ENCODE measurements around the gene WDR5. TPM values are rescaled to one million over a fixed set of nuclear protein-coding genes. Genes with fewer than 3 reads are reported as not detected.

Gene WDR5
- total RNA-seq, 1 donor, result 22.0 TPM

GRCh38 chr9:134192951-134193731, 57.3 kb downstream of the WDR5 start:
- no peak overlapping the region for H3K4me3 ChIP-seq (ENCODE audit: low read depth, low read length)
- no peak for DNase-seq (ENCODE audit: low read depth)
- no peak for TF ChIP-seq CTCF (IDR thresholded peaks at IDR 0.05; ENCODE audit: insufficient read depth, low read depth, low read length)

GRCh38 chr9:134193912-134194535, 58.1 kb downstream of the WDR5 start:
- no peak overlapping the region for H3K4me3 ChIP-seq (ENCODE audit: low read depth, low read length)
- TF ChIP-seq CTCF (IDR thresholded peaks at IDR 0.05; ENCODE audit: insufficient read depth, low read depth, low read length), result no peak
- DNase-seq (ENCODE audit: low read depth), result no peak

- no peak for DNase-seq (ENCODE audit: low read depth)
- no peak for TF ChIP-seq CTCF (IDR thresholded peaks at IDR 0.05; ENCODE audit: insufficient read depth, low read depth, low read length)
- no peak overlapping the region for H3K4me3 ChIP-seq (ENCODE audit: low read depth, low read length)
Measured at GRCh38 chr9:134195558-134195957, 59.7 kb downstream of the WDR5 start.

- H3K4me3 ChIP-seq (ENCODE audit: low read depth, low read length), result no peak overlapping the region
- no peak for DNase-seq (ENCODE audit: low read depth)
- TF ChIP-seq CTCF (IDR thresholded peaks at IDR 0.05; ENCODE audit: insufficient read depth, low read depth, low read length), result no peak
Measured at GRCh38 chr9:134196911-134197310, 61.0 kb downstream of the WDR5 start.

GRCh38 chr9:134198791-134199190, 62.9 kb downstream of the WDR5 start:
- no peak overlapping the region for H3K4me3 ChIP-seq (ENCODE audit: low read depth, low read length)
- DNase-seq (ENCODE audit: low read depth), result no peak
- TF ChIP-seq CTCF (IDR thresholded peaks at IDR 0.05; ENCODE audit: insufficient read depth, low read depth, low read length), result no peak

GRCh38 chr9:134200730-134201129, 64.8 kb downstream of the WDR5 start:
- no peak for DNase-seq (ENCODE audit: low read depth)
- TF ChIP-seq CTCF (IDR thresholded peaks at IDR 0.05; ENCODE audit: insufficient read depth, low read depth, low read length), result no peak
- no peak overlapping the region for H3K4me3 ChIP-seq (ENCODE audit: low read depth, low read length)

All from fibroblast of villous mesenchyme (primary cell).